ENCODE measurements around the gene PABPN1.

Gene PABPN1

DNA sequence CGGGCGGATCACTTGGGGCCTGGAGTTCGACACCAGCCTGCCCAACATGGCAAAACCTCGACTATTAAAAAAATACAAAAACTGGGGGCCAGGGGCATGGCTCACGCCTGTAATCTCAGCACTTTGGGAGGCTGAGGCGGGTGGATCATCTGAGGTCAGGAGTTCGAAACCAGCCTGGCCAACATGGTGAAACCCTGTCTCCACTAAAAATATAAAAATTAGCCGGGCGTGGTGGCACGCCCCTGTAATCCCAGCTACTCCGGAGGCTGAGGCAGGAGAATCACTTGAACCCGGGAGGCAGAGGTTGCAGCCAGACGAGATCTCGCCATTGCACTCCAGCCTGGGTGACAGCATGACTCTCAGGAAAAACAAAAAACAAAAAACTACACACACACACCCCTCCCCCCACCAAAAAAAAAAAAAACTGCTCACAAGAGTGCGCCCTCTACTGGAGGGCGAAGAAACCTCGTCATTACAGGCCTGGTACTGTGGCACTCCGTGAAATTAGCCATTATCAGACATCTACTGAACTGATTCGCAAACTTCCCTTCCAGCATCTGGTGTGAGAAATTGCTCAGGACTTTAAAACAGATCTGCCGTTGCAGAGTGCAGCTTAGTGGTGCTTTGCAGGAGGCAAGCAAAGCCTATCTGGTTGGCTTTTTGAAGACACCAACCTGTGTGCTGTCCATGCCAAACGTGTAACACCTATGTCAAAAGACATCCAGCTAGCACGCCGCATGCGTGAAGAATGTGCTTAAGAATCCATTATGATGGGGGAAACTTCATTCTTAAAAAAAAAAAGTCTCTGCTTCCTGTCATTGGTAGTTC, 26.3 kb upstream of the PABPN1 start:
- Histone ChIP-seq H3K4me3 (ENCODE audit: severe bottlenecking) (no peak overlapping the region), H3K9me3 (ENCODE audit: severe bottlenecking) (no peaks in the 10 kb centered on the region), H3K27me3 (ENCODE audit: insufficient read depth, poor library complexity, severe bottlenecking) (no peaks in the 10 kb centered on the region), H3K36me3 (ENCODE audit: low read depth) (no peaks in the 10 kb centered on the region), H3K27ac (ENCODE audit: poor library complexity, severe bottlenecking) (no peak overlapping the region), H3K4me1 (ENCODE audit: insufficient read depth, poor library complexity, severe bottlenecking) (peaks cover 7% of the 10 kb centered on the region)
- ATAC-seq (ENCODE audit: low read depth): peak; percentile 47
- no peak for DNase-seq (ENCODE audit: low spot score)
- peak; percentile 98 for TF ChIP-seq CTCF (IDR thresholded peaks at IDR 0.05; ENCODE audit: poor library complexity, severe bottlenecking)

DNA sequence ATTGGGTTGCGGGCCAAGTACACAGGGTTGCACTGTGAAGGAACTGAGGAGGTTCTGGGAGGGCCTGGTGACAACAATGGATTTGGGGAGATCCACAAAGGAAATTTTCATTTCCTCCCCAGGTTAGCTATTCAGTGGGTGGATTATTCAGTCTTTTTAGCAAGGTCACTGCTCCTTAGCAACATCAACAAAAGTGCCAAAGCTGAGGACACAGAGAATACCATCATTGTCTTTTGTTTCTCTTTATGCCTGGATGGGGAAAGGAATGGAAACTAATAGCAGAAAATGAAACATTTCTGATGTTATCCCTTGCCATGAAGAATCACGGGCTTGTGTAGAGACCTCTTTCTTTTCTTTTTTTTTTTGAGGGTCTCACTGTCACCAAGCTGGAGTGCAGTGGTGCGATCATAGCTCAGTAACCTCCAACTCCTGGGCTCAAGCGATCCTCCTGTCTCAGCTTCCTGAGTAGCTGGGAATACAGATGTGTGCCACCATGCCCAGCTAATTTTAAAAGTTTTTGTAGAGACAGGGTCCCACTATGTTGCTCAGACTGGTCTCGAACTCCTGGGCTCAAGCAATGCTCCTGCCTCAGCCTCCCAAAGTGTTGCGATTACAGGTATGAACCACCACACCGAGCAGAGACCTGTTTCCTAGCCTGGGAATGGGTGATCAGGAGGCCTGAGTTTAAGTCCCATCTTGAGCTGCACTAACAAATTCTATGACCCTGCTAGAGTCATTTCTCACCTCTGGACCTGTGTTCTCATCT, 25.1 kb upstream of the PABPN1 start:
- TF ChIP-seq CTCF (IDR thresholded peaks at IDR 0.05; ENCODE audit: poor library complexity, severe bottlenecking): no peak
- Histone ChIP-seq H3K27me3 (ENCODE audit: insufficient read depth, poor library complexity, severe bottlenecking) (no peaks in the 10 kb centered on the region), H3K36me3 (ENCODE audit: low read depth) (no peaks in the 10 kb centered on the region), H3K9me3 (ENCODE audit: severe bottlenecking) (no peaks in the 10 kb centered on the region), H3K4me1 (ENCODE audit: insufficient read depth, poor library complexity, severe bottlenecking) (peaks cover 12% of the 10 kb centered on the region), H3K27ac (ENCODE audit: poor library complexity, severe bottlenecking) (no peak overlapping the region), H3K4me3 (ENCODE audit: severe bottlenecking) (no peak overlapping the region)
- DNase-seq (ENCODE audit: low spot score) (no peak), ATAC-seq (ENCODE audit: low read depth) (no peak)

- H3K9me3 ChIP-seq (ENCODE audit: severe bottlenecking): no peaks in the 10 kb centered on the region
- no peak for TF ChIP-seq CTCF (IDR thresholded peaks at IDR 0.05; ENCODE audit: poor library complexity, severe bottlenecking)
- no peak overlapping the region for H3K4me3 ChIP-seq (ENCODE audit: severe bottlenecking)
- ATAC-seq (ENCODE audit: low read depth): no peak
- no peak overlapping the region for H3K27ac ChIP-seq (ENCODE audit: poor library complexity, severe bottlenecking)
- no peaks in the 10 kb centered on the region for H3K27me3 ChIP-seq (ENCODE audit: insufficient read depth, poor library complexity, severe bottlenecking)
- DNase-seq (ENCODE audit: low spot score): no peak
- H3K4me1 ChIP-seq (ENCODE audit: insufficient read depth, poor library complexity, severe bottlenecking): peaks cover 12% of the 10 kb centered on the region
- H3K36me3 ChIP-seq (ENCODE audit: low read depth): no peaks in the 10 kb centered on the region
These were observed 24.2 kb upstream of the PABPN1 start for GRCh38 chr14:23297096-23297495.

GRCh38 chr14:23297611-23298277, 23.5 kb upstream of the PABPN1 start:
- Histone ChIP-seq H3K27me3 (ENCODE audit: insufficient read depth, poor library complexity, severe bottlenecking) (no peaks in the 10 kb centered on the region), H3K27ac (ENCODE audit: poor library complexity, severe bottlenecking) (no peak overlapping the region)

More at GRCh38 chr14:23297611-23298277, 23.5 kb upstream of the PABPN1 start:
- H3K9me3 ChIP-seq (ENCODE audit: severe bottlenecking): no peaks in the 10 kb centered on the region
- no peak overlapping the region for H3K4me3 ChIP-seq (ENCODE audit: severe bottlenecking)
- H3K4me1 ChIP-seq (ENCODE audit: insufficient read depth, poor library complexity, severe bottlenecking): peaks cover 12% of the 10 kb centered on the region
- DNase-seq (ENCODE audit: low spot score) (no peak), ATAC-seq (ENCODE audit: low read depth) (no peak)
- TF ChIP-seq CTCF (IDR thresholded peaks at IDR 0.05; ENCODE audit: poor library complexity, severe bottlenecking): no peak
- H3K36me3 ChIP-seq (ENCODE audit: low read depth): no peaks in the 10 kb centered on the region

Data from RWPE2 (cell line).